Breast epithelium (tissue), 4 donors: Measurements from ENCODE around the gene PIP5K1B. TPM values are rescaled to one million over a fixed set of nuclear protein-coding genes. Genes with fewer than 3 reads are reported as not detected.

Experiments
- DNase-seq, 2 donors: peaks; one replicate each; pipeline ENCODE4 v3.0.0-alpha.2; 2019; ENCODE audit warnings: low spot score in 2 of 2
- H3K27ac ChIP-seq, 2 donors: fragments of 200-600 bp; sonication (generic) in 1 of 2; one replicate each; pipeline ENCODE4 v1.5.1; 2016 to 2019; ENCODE audit warnings: mild to moderate bottlenecking in 1 of 2
- H3K27me3 ChIP-seq, 2 donors: fragments of 200-600 bp; sonication (generic) in 1 of 2; one replicate each; pipeline versions ENCODE4 v1.5.1 to v1.6.0; 2017 to 2019; ENCODE audit warnings: control low read depth in 1 of 2, mild to moderate bottlenecking in 1 of 2
- H3K36me3 ChIP-seq: fragments of 200-600 bp; one replicate; pipeline ENCODE4 v1.5.1; 2019
- H3K4me1 ChIP-seq, 2 donors: fragments of 200-600 bp; sonication (generic); one replicate each; pipeline ENCODE4 v1.5.1; 2016 to 2019; ENCODE audit warnings: control low read depth in 1 of 2
- H3K4me3 ChIP-seq, 3 donors: fragments of 200-600 bp; sonication (generic); 1 replicate in 2 of 3; 2 replicates in 1 of 3; pipeline ENCODE4 v1.5.1; 2016 to 2019; ENCODE audit warnings: mild to moderate bottlenecking in 3 of 3, moderate library complexity in 2 of 3
- H3K9me3 ChIP-seq, 2 donors: fragments of 200-600 bp; sonication (generic) in 1 of 2; one replicate each; pipeline ENCODE4 v1.5.1; 2016 to 2019; ENCODE audit warnings: control low read depth in 1 of 2
- CTCF ChIP-seq, 3 donors: fragments of 450-650 bp; IDR thresholded peaks; one replicate each; pipeline ENCODE4 v1.5.1; 2016 to 2017; ENCODE audit warnings: antibody characterized with exemption in 3 of 3, mild to moderate bottlenecking in 3 of 3, moderate library complexity in 3 of 3
- POLR2A ChIP-seq: fragments of 450-650 bp; IDR thresholded peaks from one replicate; pipeline ENCODE4 v1.6.1; 2016; ENCODE audit warnings: antibody characterized with exemption, mild to moderate bottlenecking, moderate library complexity
- POLR2AphosphoS5 ChIP-seq, 3 donors: sonication (generic); formaldehyde crosslinking; IDR thresholded peaks; one replicate each; pipeline ENCODE4 v1.6.1; 2017; ENCODE audit warnings: antibody characterized with exemption in 3 of 3
- intact Hi-C: fragments of 100-400 bp; cut with DNase I; formaldehyde crosslinking; loops from one replicate; pipeline ENCODE4 v1.15.1; 2023; ENCODE audit warnings: low total_unique reads
- total RNA-seq, 3 donors: library from RNA; depleted of rRNA; stranded (reverse); fragments of >200 nt; gene quantifications; one replicate each; pipeline ENCODE4 v1.1.0, GENCODE V29; 2016

The PIP5K1B gene
- total RNA-seq, 3 donors from 2014 or later, result 0.80 to 11.1 (median 9.8) TPM

- no peaks in the 10 kb centered on the region for H3K4me1 ChIP-seq
- no peak for DNase-seq
- TF ChIP-seq POLR2A, result no peak
- peak in 2 of 3 donors; percentile 58 to 59 for TF ChIP-seq CTCF (IDR thresholded peaks at IDR 0.05)
- no peak overlapping the region for H3K4me3 ChIP-seq
- no peaks in the 10 kb centered on the region for H3K27me3 ChIP-seq
- no peak overlapping the region for H3K27ac ChIP-seq
- H3K9me3 ChIP-seq, result no peaks in the 10 kb centered on the region
- intact Hi-C loops, result no loop called here
- H3K36me3 ChIP-seq, result no peaks in the 10 kb centered on the region
Measured at GRCh38 chr9:69027355-69028097, 322.5 kb downstream of the PIP5K1B start.

DNA sequence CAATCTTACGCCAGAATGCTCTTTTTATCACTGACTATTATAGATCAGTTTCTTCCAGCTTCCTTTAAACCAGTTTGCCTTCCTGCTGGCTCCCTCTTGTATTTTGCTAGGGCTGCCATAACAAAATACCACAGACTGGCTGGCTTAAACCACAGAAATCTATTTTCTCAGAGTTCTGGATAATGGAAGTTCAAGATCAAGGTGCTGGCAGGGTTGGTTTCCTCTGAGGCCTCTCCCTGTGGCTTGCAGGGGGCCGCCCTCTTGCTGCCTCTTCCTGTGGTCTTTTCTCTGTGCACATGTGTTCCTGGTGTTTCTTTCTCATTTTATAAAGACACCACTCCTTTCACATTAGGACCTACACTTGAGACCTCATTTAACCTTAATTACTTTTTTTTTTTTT, 323.7 kb downstream of the PIP5K1B start:
- H3K4me1 ChIP-seq, result no peaks in the 10 kb centered on the region
- no peak overlapping the region for H3K27ac ChIP-seq
- no peaks in the 10 kb centered on the region for H3K9me3 ChIP-seq
- TF ChIP-seq POLR2AphosphoS5 (IDR thresholded peaks at IDR 0.05), result no peak
- TF ChIP-seq CTCF (IDR thresholded peaks at IDR 0.05), result no peak
- TF ChIP-seq POLR2A, result no peak
- H3K36me3 ChIP-seq, result no peaks in the 10 kb centered on the region
- no peak for DNase-seq
- H3K4me3 ChIP-seq, result no peak overlapping the region
- no peaks in the 10 kb centered on the region for H3K27me3 ChIP-seq
- intact Hi-C loops, result no loop called here

GRCh38 chr9:69029535-69029934, 324.5 kb downstream of the PIP5K1B start:
- Histone ChIP-seq H3K27ac (no peak overlapping the region), H3K36me3 (no peaks in the 10 kb centered on the region), H3K27me3 (no peaks in the 10 kb centered on the region), H3K9me3 (no peaks in the 10 kb centered on the region), H3K4me1 (no peaks in the 10 kb centered on the region), H3K4me3 (no peak overlapping the region)
- no peak for DNase-seq
- TF ChIP-seq CTCF (IDR thresholded peaks at IDR 0.05) (no peak), POLR2AphosphoS5 (IDR thresholded peaks at IDR 0.05) (no peak), POLR2A (no peak)
- intact Hi-C loops, result no loop called here

DNA sequence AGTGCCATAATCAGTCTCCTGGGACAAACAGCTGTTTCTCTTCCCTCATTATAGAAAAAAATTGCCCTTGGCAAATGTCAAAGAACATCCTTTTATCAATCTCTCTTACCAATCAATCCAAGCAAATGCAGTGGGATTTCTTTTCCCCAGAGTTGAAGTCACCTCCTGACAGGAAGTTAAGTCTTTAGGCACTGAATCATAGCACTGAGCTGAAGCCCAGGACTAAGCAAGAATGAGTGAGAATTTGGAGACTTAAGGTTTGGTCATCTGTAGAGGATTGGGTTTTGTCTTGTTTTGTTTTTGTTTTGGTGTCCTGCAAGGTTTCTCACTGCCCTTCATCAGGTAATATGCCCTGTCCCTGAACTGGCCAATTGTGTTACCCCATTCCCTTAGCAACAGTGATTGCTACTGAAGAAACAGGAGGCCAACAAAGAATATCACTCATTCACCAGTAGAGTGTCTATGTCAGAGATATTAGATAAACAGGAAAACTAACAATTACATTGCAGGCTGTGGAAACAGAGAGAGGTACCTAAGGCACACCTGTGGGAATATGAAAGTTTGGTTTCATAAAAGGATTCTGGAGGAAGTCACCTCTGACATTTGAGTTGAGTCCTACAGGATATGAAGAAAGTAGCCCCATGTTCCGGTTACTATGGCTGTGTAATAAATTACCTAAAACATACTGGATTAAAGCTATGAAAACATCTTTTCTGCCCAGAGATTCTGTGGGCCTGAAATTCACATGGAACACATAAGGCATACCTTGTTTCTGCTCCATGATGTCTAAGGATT, 326.0 kb downstream of the PIP5K1B start:
- DNase-seq, result no peak
- no peaks in the 10 kb centered on the region for H3K27me3 ChIP-seq

More for the DNA sequence above, 326.0 kb downstream of the PIP5K1B start:
- Histone ChIP-seq H3K4me3 (no peak overlapping the region), H3K4me1 (no peaks in the 10 kb centered on the region), H3K36me3 (no peaks in the 10 kb centered on the region), H3K9me3 (no peaks in the 10 kb centered on the region), H3K27ac (no peak overlapping the region)
- TF ChIP-seq POLR2A, result no peak
- no peak for TF ChIP-seq CTCF (IDR thresholded peaks at IDR 0.05)
- TF ChIP-seq POLR2AphosphoS5 (IDR thresholded peaks at IDR 0.05), result no peak
- intact Hi-C loops, result no loop called here
